ENCODE data around the gene HLA-DQB1. TPM values are rescaled to one million over a fixed set of nuclear protein-coding genes. Genes with fewer than 3 reads are reported as not detected.

Gene HLA-DQB1
- total and polyA plus RNA-seq, 2 donors (not counting 1 experiment from before 2014, with no cell fraction given): not detected

DNA sequence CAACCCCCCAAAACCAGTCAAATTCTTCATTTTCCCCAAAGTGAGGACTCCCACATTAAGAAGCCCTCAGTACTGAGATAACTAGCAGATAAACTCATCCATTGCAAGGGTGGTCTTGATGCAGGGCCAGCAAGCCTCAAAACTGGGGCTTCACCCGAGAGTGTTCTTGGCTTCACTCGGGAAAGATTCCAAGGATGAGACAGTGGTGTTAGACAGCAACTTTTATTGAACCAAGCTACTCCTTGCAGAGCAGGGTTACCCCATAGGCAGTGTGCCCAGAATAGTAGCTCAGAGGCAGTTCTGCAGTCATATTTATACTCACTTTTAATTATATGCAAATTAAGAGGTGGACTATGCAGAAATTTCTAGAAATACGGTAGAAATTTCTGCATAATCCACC lies 45.1 kb downstream of the HLA-DQB1 start:
- H3K4me1 ChIP-seq (ENCODE audit: control insufficient read depth, extremely low read depth, insufficient read depth, low read length): no peaks in the 10 kb centered on the region
- no peak overlapping the region for H3K4me2 ChIP-seq (ENCODE audit: extremely low read depth, insufficient read depth, low read length)

DNA sequence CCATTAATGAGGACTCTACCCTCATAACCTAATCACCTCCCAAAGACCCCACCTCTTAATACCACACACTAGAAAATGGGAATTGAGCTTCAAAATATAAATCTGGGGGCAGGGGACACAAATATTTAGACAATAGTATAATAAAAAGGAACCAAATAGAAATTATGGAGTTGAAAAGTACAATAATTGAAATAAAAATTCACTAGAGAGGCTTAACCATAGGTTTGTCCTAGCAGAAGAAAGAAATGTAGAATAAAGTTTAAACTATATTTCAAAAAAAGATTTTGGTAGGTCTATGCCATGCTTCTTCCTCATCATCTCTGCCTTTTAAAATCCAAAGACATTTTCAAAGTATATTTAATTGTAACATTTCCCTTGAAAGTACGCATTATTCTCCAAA lies 48.7 kb downstream of the HLA-DQB1 start:
- no peak overlapping the region for H2AFZ ChIP-seq (ENCODE audit: low read length)
- H4K20me1 ChIP-seq (ENCODE audit: control insufficient read depth, extremely low read depth, insufficient read depth, low read length): no peaks in the 10 kb centered on the region
- no peak overlapping the region for H3K27ac ChIP-seq (ENCODE audit: insufficient read depth, low read length)
- no peak for DNase-seq (ENCODE audit: low read depth in 2 of 2)
- no peaks in the 10 kb centered on the region for H3K27me3 ChIP-seq (ENCODE audit: control insufficient read depth, insufficient read depth, low read length)
- H3K36me3 ChIP-seq (ENCODE audit: control insufficient read depth, insufficient read depth, low read length): no peaks in the 10 kb centered on the region
- TF ChIP-seq EZH2 (IDR thresholded peaks at IDR 0.05; ENCODE audit: low read length, missing control alignments): no peak
- TF ChIP-seq, protein P1, sequence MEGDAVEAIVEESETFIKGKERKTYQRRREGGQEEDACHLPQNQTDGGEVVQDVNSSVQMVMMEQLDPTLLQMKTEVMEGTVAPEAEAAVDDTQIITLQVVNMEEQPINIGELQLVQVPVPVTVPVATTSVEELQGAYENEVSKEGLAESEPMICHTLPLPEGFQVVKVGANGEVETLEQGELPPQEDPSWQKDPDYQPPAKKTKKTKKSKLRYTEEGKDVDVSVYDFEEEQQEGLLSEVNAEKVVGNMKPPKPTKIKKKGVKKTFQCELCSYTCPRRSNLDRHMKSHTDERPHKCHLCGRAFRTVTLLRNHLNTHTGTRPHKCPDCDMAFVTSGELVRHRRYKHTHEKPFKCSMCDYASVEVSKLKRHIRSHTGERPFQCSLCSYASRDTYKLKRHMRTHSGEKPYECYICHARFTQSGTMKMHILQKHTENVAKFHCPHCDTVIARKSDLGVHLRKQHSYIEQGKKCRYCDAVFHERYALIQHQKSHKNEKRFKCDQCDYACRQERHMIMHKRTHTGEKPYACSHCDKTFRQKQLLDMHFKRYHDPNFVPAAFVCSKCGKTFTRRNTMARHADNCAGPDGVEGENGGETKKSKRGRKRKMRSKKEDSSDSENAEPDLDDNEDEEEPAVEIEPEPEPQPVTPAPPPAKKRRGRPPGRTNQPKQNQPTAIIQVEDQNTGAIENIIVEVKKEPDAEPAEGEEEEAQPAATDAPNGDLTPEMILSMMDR (conservative IDR thresholded peaks at IDR 0.05 in 1 of 2, IDR thresholded peaks at IDR 0.05 in 1 of 2; ENCODE audit: low read depth in 1 of 2, low read length in 2 of 2): no peak
- no peaks in the 10 kb centered on the region for H3K9me3 ChIP-seq (ENCODE audit: control insufficient read depth, insufficient read depth, low read depth, low read length)
- H3K79me2 ChIP-seq (ENCODE audit: control insufficient read depth, insufficient read depth, low read length): no peaks in the 10 kb centered on the region
- no peaks in the 10 kb centered on the region for H3K4me1 ChIP-seq (ENCODE audit: control insufficient read depth, extremely low read depth, insufficient read depth, low read length)
- H3K4me3 ChIP-seq (replicated peaks in 1 of 4; ENCODE audit: control extremely low read depth in 1 of 4, insufficient read depth in 1 of 4, low read depth in 3 of 4, low read length in 4 of 4): no peak overlapping the region
- no peak overlapping the region for H3K4me2 ChIP-seq (ENCODE audit: extremely low read depth, insufficient read depth, low read length)
- no peak overlapping the region for H3K9ac ChIP-seq (ENCODE audit: insufficient read depth, low read length)

More for the DNA sequence above, 45.1 kb downstream of the HLA-DQB1 start:
- no peaks in the 10 kb centered on the region for H3K27me3 ChIP-seq (ENCODE audit: control insufficient read depth, insufficient read depth, low read length)
- H3K4me3 ChIP-seq (replicated peaks in 1 of 4; ENCODE audit: control extremely low read depth in 1 of 4, insufficient read depth in 1 of 4, low read depth in 3 of 4, low read length in 4 of 4): no peak overlapping the region
- DNase-seq (ENCODE audit: low read depth in 2 of 2): no peak
- H3K9me3 ChIP-seq (ENCODE audit: control insufficient read depth, insufficient read depth, low read depth, low read length): no peaks in the 10 kb centered on the region
- H2AFZ ChIP-seq (ENCODE audit: low read length): no peak overlapping the region
- no peaks in the 10 kb centered on the region for H3K79me2 ChIP-seq (ENCODE audit: control insufficient read depth, insufficient read depth, low read length)
- no peaks in the 10 kb centered on the region for H4K20me1 ChIP-seq (ENCODE audit: control insufficient read depth, extremely low read depth, insufficient read depth, low read length)
- no peak overlapping the region for H3K9ac ChIP-seq (ENCODE audit: insufficient read depth, low read length)
- H3K27ac ChIP-seq (ENCODE audit: insufficient read depth, low read length): no peak overlapping the region
- no peak for TF ChIP-seq EZH2 (IDR thresholded peaks at IDR 0.05; ENCODE audit: low read length, missing control alignments)
- TF ChIP-seq, protein P1 (conservative IDR thresholded peaks at IDR 0.05 in 1 of 2, IDR thresholded peaks at IDR 0.05 in 1 of 2; ENCODE audit: low read depth in 1 of 2, low read length in 2 of 2): no peak
- no peaks in the 10 kb centered on the region for H3K36me3 ChIP-seq (ENCODE audit: control insufficient read depth, insufficient read depth, low read length)

DNA sequence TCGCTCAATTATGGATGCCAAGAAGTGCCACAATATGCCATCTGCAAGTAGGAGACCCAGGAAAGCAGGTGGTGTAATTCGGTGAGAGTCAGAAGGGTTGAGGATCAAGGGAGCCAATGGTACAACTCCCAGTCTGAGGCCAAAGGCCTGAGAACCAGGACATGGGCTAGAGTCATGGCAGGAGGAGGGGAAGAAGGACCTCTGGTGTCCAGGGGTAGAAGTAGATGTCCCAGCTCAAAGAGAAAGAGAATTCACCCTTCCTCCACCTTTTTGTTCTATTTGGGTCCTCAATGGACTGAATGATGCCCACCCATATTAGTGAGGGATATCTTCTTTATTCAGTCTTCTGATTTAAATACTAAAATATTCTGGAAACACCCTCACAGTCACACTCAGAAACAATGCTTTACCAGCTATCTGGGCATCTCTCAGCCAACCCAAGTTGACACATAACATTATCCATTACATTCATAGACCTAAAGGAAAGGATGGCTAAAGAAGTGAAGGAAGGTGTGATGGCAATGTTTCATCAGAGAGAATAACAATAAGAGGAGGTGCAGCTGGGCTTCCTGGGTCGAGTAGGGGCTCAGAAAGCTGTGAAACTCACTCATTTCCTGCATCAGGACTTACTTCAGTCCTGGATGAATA lies 50.4 kb downstream of the HLA-DQB1 start:
- H3K9ac ChIP-seq (ENCODE audit: insufficient read depth, low read length): no peak overlapping the region
- H3K79me2 ChIP-seq (ENCODE audit: control insufficient read depth, insufficient read depth, low read length): no peaks in the 10 kb centered on the region
- TF ChIP-seq, protein P1 (conservative IDR thresholded peaks at IDR 0.05 in 1 of 2, IDR thresholded peaks at IDR 0.05 in 1 of 2; ENCODE audit: low read depth in 1 of 2, low read length in 2 of 2): no peak
- no peak for TF ChIP-seq EZH2 (IDR thresholded peaks at IDR 0.05; ENCODE audit: low read length, missing control alignments)
- no peak overlapping the region for H3K27ac ChIP-seq (ENCODE audit: insufficient read depth, low read length)
- no peaks in the 10 kb centered on the region for H3K36me3 ChIP-seq (ENCODE audit: control insufficient read depth, insufficient read depth, low read length)
- no peak overlapping the region for H2AFZ ChIP-seq (ENCODE audit: low read length)
- no peak overlapping the region for H3K4me2 ChIP-seq (ENCODE audit: extremely low read depth, insufficient read depth, low read length)
- H3K4me1 ChIP-seq (ENCODE audit: control insufficient read depth, extremely low read depth, insufficient read depth, low read length): no peaks in the 10 kb centered on the region
- no peak overlapping the region for H3K4me3 ChIP-seq (replicated peaks in 1 of 4; ENCODE audit: control extremely low read depth in 1 of 4, insufficient read depth in 1 of 4, low read depth in 3 of 4, low read length in 4 of 4)
- H4K20me1 ChIP-seq (ENCODE audit: control insufficient read depth, extremely low read depth, insufficient read depth, low read length): no peaks in the 10 kb centered on the region
- DNase-seq (ENCODE audit: low read depth in 2 of 2): no peak
- no peaks in the 10 kb centered on the region for H3K27me3 ChIP-seq (ENCODE audit: control insufficient read depth, insufficient read depth, low read length)
- H3K9me3 ChIP-seq (ENCODE audit: control insufficient read depth, insufficient read depth, low read depth, low read length): no peaks in the 10 kb centered on the region

All from fibroblast of lung (primary cell).